Measurements from ENCODE around the gene MYG1.

Gene MYG1

DNA sequence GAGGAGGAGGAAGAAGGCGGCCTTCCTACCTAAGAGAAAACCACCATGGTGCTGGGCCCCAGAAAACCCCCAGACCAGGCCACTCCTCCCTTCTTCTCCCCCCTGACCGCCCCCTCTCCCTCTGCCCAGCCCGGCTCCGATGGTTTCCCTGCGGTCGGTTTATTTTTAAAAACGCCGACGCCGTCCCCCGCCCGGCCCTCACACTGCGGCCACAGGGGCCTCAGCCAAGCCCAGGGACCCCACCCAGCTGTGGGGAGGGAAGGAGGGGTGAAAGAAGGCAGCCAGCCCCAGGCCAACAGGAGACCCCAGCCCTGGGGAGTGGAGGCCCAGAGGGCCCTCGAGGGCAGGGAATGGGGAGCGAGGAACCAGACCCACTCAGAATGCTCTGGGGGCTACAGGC, 33.2 kb downstream of the MYG1 start:
- Histone ChIP-seq H3K9ac (ENCODE audit: low read length) (no peak overlapping the region), H3K4me1 (ENCODE audit: control insufficient read depth, low read depth, low read length) (no peaks in the 10 kb centered on the region), H3K4me3 (ENCODE audit: low read length) (no peak overlapping the region), H3K9me3 (ENCODE audit: control insufficient read depth, low read depth, low read length) (no peaks in the 10 kb centered on the region), H3K27me3 (ENCODE audit: control insufficient read depth, insufficient read depth, low read length) (peaks cover 12% of the 10 kb centered on the region), H3K36me3 (ENCODE audit: control insufficient read depth, low read depth, low read length) (no peaks in the 10 kb centered on the region), H3K27ac (ENCODE audit: low read length) (no peak overlapping the region)

DNA sequence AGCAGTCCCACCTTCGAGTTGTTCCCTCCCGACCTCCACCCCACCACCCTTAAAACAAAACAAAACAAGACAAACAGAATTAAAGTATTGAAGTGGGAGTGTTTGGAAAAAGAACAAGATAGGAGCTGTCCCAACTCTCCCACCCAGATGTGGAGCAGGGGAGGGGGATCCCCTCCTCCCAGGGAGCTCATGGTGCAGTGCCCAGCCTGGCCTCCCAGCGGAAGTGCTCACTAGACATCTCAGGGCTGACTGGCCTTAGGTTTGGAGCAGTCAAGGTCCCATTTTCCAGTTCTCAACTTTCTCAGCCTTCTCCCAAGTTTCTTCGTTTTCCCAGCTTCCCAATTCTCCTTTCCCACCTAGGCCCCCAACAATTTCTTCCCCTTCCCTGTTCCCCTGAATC, 33.8 kb downstream of the MYG1 start:
- Histone ChIP-seq H3K9ac (ENCODE audit: low read length) (no peak overlapping the region), H3K4me1 (ENCODE audit: control insufficient read depth, low read depth, low read length) (no peaks in the 10 kb centered on the region), H3K27me3 (ENCODE audit: control insufficient read depth, insufficient read depth, low read length) (peaks cover 6% of the 10 kb centered on the region), H3K4me3 (ENCODE audit: low read length) (no peak overlapping the region), H3K27ac (ENCODE audit: low read length) (no peak overlapping the region), H3K9me3 (ENCODE audit: control insufficient read depth, low read depth, low read length) (no peaks in the 10 kb centered on the region), H3K36me3 (ENCODE audit: control insufficient read depth, low read depth, low read length) (no peaks in the 10 kb centered on the region)

DNA sequence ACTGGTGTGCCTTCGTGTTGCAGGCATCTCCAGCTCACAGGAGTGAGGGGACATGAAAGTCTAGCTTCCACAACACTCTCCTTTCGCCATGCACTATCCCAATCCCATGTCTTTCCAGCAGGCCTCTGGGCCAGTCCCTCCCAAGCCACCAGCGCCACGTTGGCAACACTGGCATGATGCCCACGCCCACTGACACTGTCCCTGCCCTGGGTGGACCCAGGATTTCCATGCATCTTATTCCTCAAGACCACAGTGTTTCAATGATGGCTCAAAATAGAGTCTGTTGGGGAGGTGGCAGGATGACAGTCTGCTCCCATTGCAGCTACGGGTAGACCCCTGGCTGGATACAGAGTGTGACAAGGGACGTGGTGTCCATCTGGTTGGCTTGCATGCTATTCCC, 34.4 kb downstream of the MYG1 start:
- peaks cover under 1% of the 10 kb centered on the region for H3K27me3 ChIP-seq (ENCODE audit: control insufficient read depth, insufficient read depth, low read length)
- no peak overlapping the region for H3K9ac ChIP-seq (ENCODE audit: low read length)
- no peaks in the 10 kb centered on the region for H3K4me1 ChIP-seq (ENCODE audit: control insufficient read depth, low read depth, low read length)
- no peak overlapping the region for H3K27ac ChIP-seq (ENCODE audit: low read length)
- H3K9me3 ChIP-seq (ENCODE audit: control insufficient read depth, low read depth, low read length): no peaks in the 10 kb centered on the region
- H3K36me3 ChIP-seq (ENCODE audit: control insufficient read depth, low read depth, low read length): no peaks in the 10 kb centered on the region
- no peak overlapping the region for H3K4me3 ChIP-seq (ENCODE audit: low read length)

DNA sequence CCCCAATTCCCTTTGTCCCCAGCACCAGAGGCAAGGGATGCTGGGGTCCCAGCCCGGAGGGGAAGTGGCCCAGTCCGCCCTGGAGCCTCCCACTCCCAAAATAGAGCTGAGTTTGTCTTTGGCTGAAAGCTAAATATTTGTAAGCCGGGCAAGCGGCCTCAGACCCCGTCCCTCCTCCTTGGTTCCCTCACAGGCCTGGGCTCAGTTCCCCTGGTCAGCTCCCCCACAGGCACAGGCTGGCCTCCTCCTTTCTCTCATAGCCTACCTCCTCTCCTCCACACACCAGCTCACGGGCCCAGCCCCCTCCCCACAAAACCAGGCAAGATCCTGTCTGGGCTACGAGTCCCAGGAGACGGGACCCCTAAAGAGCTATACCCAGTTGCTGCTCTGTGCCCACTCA, 35.3 kb downstream of the MYG1 start:
- Histone ChIP-seq H3K27me3 (ENCODE audit: control insufficient read depth, insufficient read depth, low read length) (no peaks in the 10 kb centered on the region), H3K27ac (ENCODE audit: low read length) (no peak overlapping the region), H3K4me3 (ENCODE audit: low read length) (no peak overlapping the region), H3K36me3 (ENCODE audit: control insufficient read depth, low read depth, low read length) (no peaks in the 10 kb centered on the region), H3K4me1 (ENCODE audit: control insufficient read depth, low read depth, low read length) (no peaks in the 10 kb centered on the region), H3K9me3 (ENCODE audit: control insufficient read depth, low read depth, low read length) (no peaks in the 10 kb centered on the region), H3K9ac (ENCODE audit: low read length) (no peak overlapping the region)

DNA sequence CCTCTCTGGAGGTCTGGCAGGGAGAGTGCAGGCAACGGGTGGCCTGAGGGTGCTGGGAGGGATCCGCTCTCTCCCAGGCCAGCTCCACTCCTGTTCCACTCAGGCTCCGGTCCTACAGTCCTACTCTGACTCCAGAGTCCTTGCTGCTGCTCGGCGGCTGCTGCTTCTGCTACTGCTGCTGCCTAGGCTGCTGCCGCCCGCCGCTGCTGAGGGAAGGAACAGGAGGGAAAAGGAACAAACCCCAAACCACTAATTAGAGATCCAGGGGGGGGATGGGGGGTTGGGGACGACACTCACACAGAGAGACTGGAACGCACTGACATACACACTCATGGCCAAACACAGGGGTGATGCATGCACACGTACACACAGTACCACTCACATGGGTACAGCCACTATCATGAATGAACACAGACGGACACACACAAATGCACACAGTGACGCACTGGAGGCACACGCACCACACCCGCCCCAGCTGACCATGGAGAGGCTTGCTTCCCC, 36.7 kb downstream of the MYG1 start, which contains the start of gene SP7:
SP7 (minus strand) TSS at position 174 of the 501 bp plus-strand sequence. CDS start 708 bp downstream, outside the sequence.
- Histone ChIP-seq H3K9me3 (ENCODE audit: control insufficient read depth, low read depth, low read length) (no peaks in the 10 kb centered on the region), H3K4me3 (ENCODE audit: low read length) (no peak within 1 kb of the TSS), H3K4me1 (ENCODE audit: control insufficient read depth, low read depth, low read length) (no peaks in the 10 kb centered on the region), H3K9ac (ENCODE audit: low read length) (no peak within 1 kb of the TSS), H3K36me3 (ENCODE audit: control insufficient read depth, low read depth, low read length) (no peaks in the 10 kb centered on the region), H3K27me3 (ENCODE audit: control insufficient read depth, insufficient read depth, low read length) (no peaks in the 10 kb centered on the region), H3K27ac (ENCODE audit: low read length) (no peak within 1 kb of the TSS)

DNA sequence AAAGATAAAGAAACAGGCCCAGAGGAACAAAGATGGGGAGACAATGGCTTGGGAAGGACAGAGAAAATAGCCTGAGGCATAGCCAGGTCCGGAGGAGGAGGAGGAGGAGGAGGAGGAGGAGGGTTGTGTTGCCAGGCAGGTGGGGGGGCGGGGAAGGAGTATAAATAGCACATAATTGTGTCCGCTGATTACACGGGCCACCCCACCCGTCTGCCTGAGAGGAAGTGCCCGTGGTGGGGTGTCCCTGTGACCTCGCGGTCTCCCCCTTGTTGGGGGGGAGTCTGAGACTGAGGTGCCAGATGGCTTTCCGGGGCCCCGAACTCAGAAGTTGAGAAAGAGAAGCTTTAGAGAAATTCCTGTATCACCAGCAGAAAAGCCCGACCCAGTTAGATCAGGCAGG, 38.5 kb downstream of the MYG1 start:
- H3K4me3 ChIP-seq (ENCODE audit: low read length): no peak overlapping the region
- H3K36me3 ChIP-seq (ENCODE audit: control insufficient read depth, low read depth, low read length): no peaks in the 10 kb centered on the region
- no peak overlapping the region for H3K27ac ChIP-seq (ENCODE audit: low read length)
- H3K4me1 ChIP-seq (ENCODE audit: control insufficient read depth, low read depth, low read length): no peaks in the 10 kb centered on the region
- no peak overlapping the region for H3K9ac ChIP-seq (ENCODE audit: low read length)
- H3K27me3 ChIP-seq (ENCODE audit: control insufficient read depth, insufficient read depth, low read length): no peaks in the 10 kb centered on the region
- no peaks in the 10 kb centered on the region for H3K9me3 ChIP-seq (ENCODE audit: control insufficient read depth, low read depth, low read length)

DNA sequence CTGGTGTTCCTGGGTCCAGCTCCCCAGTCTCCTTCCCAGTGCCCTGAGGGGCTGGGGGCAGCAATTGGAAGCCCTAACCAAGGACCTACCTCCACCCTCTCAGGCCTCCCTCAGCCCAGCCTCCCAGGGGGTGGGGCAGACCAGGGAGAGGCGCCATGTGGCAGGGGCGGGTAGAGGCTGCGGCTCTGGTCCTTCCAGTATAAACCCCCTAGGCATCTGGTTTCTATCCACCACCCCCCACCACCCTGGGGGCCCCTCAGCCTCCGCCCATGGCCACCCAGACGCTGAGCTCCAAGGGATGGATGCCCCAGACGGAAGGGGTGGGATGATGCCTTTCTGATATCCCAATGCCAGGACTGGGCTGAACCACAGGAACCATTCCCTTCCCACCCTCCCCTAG, 39.4 kb downstream of the MYG1 start:
- Histone ChIP-seq H3K27me3 (ENCODE audit: control insufficient read depth, insufficient read depth, low read length) (peaks cover 8% of the 10 kb centered on the region), H3K9me3 (ENCODE audit: control insufficient read depth, low read depth, low read length) (no peaks in the 10 kb centered on the region), H3K36me3 (ENCODE audit: control insufficient read depth, low read depth, low read length) (no peaks in the 10 kb centered on the region), H3K27ac (ENCODE audit: low read length) (no peak overlapping the region), H3K4me3 (ENCODE audit: low read length) (no peak overlapping the region), H3K9ac (ENCODE audit: low read length) (no peak overlapping the region), H3K4me1 (ENCODE audit: control insufficient read depth, low read depth, low read length) (no peaks in the 10 kb centered on the region)

DNA sequence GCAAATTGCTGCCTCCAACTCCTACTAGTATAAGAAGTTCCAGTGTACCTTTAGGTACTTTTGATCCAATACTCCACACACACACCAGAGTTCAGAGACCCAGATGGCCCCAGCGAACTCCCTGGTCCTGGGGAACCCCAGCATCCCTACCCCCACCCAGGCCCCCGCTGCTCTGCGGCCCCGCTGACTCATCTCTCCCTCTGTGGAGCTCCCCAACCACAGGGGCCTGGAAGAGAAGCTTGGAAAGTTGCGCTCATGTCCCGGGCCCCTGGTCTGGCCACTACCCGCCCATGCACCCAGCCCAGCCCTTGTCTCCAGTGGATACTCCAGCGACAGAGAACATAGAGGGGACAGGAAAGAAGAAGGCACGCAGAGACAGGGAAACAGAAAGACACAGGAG, 40.9 kb downstream of the MYG1 start:
- H3K27me3 ChIP-seq (ENCODE audit: control insufficient read depth, insufficient read depth, low read length): peaks cover 15% of the 10 kb centered on the region

DNA sequence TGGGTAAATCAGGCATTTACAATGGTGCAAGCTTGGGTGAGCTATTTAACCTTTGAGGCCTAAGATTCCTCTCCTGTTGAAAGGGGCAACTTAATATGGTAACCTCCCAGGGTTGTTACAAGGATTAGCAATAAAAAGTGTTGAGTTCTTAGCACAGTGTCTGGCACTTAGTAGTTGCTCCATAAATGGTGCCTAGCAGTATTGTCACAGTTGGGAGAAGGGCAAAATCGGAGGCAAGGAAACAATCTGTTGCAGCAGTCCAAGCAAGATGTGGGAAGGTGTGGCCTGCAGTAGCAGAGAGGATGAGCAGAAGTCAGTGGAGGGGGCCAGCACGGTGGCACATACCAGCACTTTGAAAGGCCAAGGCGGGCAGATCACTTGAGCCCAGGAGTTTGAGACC, 44.0 kb downstream of the MYG1 start:
- no peaks in the 10 kb centered on the region for H3K9me3 ChIP-seq (ENCODE audit: control insufficient read depth, low read depth, low read length)
- no peaks in the 10 kb centered on the region for H3K36me3 ChIP-seq (ENCODE audit: control insufficient read depth, low read depth, low read length)
- H3K27ac ChIP-seq (ENCODE audit: low read length): no peak overlapping the region
- no peak overlapping the region for H3K9ac ChIP-seq (ENCODE audit: low read length)
- peaks cover 25% of the 10 kb centered on the region for H3K27me3 ChIP-seq (ENCODE audit: control insufficient read depth, insufficient read depth, low read length)
- H3K4me1 ChIP-seq (ENCODE audit: control insufficient read depth, low read depth, low read length): peaks cover 4% of the 10 kb centered on the region
- no peak overlapping the region for H3K4me3 ChIP-seq (ENCODE audit: low read length)

More for the DNA sequence above, 40.9 kb downstream of the MYG1 start:
- Histone ChIP-seq H3K4me1 (ENCODE audit: control insufficient read depth, low read depth, low read length) (peaks cover 2% of the 10 kb centered on the region), H3K27ac (ENCODE audit: low read length) (no peak overlapping the region), H3K4me3 (ENCODE audit: low read length) (no peak overlapping the region), H3K9me3 (ENCODE audit: control insufficient read depth, low read depth, low read length) (no peaks in the 10 kb centered on the region), H3K36me3 (ENCODE audit: control insufficient read depth, low read depth, low read length) (no peaks in the 10 kb centered on the region), H3K9ac (ENCODE audit: low read length) (no peak overlapping the region)

DNA sequence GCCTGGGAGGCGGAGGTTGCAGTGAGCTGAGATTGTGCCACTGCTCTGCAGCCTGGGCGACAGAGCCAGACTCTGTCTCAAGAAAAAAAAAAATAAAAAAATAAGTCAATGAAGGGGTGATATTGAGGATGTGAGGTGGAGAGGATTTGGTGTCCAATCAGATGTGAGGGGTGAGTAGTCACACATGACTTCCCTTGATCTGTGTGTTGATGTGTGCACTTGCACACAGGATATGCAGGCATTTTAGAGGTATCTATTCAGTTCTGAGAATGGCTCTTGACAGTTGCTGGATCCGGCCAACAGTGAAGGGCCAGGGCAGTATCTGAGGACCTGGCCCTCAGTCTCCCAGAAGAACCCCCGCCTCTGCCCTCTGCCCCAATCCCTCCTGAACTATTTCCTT, 44.5 kb downstream of the MYG1 start:
- no peaks in the 10 kb centered on the region for H3K36me3 ChIP-seq (ENCODE audit: control insufficient read depth, low read depth, low read length)
- peaks cover 25% of the 10 kb centered on the region for H3K27me3 ChIP-seq (ENCODE audit: control insufficient read depth, insufficient read depth, low read length)
- H3K4me1 ChIP-seq (ENCODE audit: control insufficient read depth, low read depth, low read length): peaks cover 4% of the 10 kb centered on the region
- no peak overlapping the region for H3K9ac ChIP-seq (ENCODE audit: low read length)
- H3K27ac ChIP-seq (ENCODE audit: low read length): no peak overlapping the region
- H3K9me3 ChIP-seq (ENCODE audit: control insufficient read depth, low read depth, low read length): no peaks in the 10 kb centered on the region
- H3K4me3 ChIP-seq (ENCODE audit: low read length): peak overlapping the region; percentile 62

DNA sequence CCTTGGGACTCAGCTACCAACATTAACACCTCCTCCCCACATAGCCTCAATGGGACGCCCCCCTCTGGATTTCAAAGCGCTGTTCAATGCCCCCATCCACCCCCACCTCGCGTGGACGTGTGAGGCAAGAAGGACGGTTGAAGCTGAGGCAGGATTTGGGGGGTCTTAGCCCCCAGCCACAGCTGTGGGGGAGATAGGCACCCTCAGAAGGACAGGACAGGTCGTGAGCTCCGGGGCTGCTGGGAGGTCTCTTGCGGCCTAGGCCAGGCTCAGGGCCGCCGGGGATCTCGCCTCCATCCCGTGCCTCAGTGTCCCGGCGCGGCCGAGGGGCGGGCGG, 45.0 kb downstream of the MYG1 start:
- no peak overlapping the region for H3K27ac ChIP-seq (ENCODE audit: low read length)
- H3K9ac ChIP-seq (ENCODE audit: low read length): no peak overlapping the region

DNA sequence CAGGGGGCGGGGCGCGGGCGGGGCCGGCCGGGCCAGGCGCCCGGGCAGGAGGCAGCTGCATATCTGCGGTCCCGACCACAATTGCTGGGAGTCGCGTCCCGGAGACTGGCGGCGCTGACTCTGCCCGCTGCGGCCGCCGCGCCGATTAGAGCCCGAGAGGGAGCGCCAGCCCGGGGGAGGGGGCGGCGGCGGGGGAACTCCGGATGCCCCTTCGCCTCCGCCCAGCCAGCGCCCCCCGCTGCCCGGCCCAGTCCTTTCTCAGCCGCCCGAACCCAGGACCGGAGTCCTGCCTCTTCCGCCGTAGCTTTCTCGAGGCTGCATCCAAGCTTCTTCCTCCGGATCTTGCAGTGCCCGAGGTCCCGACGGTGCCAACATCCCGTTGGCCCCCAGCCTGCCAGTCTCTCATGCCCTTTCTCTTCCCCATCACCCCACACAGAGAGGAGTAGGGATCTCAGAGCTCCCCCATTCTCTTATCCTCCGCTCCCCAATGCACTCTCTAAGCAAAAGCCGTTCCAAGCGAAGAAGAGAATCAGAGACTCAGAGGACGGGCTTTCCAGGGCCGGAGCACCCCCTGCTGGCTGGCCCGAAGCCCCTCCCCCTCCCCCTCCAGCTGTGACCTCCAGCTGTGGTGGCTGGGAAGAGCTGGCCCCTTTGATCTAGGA, 45.5 kb downstream of the MYG1 start:
- H3K9ac ChIP-seq (ENCODE audit: low read length): no peak overlapping the region
- H3K9me3 ChIP-seq (ENCODE audit: control insufficient read depth, low read depth, low read length): no peaks in the 10 kb centered on the region
- H3K27ac ChIP-seq (ENCODE audit: low read length): no peak overlapping the region
- no peaks in the 10 kb centered on the region for H3K36me3 ChIP-seq (ENCODE audit: control insufficient read depth, low read depth, low read length)
- peak overlapping the region; percentile 62 for H3K4me3 ChIP-seq (ENCODE audit: low read length)
- peaks cover 4% of the 10 kb centered on the region for H3K4me1 ChIP-seq (ENCODE audit: control insufficient read depth, low read depth, low read length)
- H3K27me3 ChIP-seq (ENCODE audit: control insufficient read depth, insufficient read depth, low read length): peaks cover 25% of the 10 kb centered on the region

More for the DNA sequence above, 45.0 kb downstream of the MYG1 start:
- Histone ChIP-seq H3K9me3 (ENCODE audit: control insufficient read depth, low read depth, low read length) (no peaks in the 10 kb centered on the region), H3K4me3 (ENCODE audit: low read length) (peak overlapping the region; percentile 62), H3K4me1 (ENCODE audit: control insufficient read depth, low read depth, low read length) (peaks cover 4% of the 10 kb centered on the region), H3K27me3 (ENCODE audit: control insufficient read depth, insufficient read depth, low read length) (peaks cover 25% of the 10 kb centered on the region), H3K36me3 (ENCODE audit: control insufficient read depth, low read depth, low read length) (no peaks in the 10 kb centered on the region)
